ENCODE data around the gene PFKFB2.

- TF ChIP-seq CTCF (IDR thresholded peaks at IDR 0.05) (no peak), POLR2A (IDR thresholded peaks at IDR 0.05) (no peak)
Observed at GRCh38 chr1:207112616-207113296, 59.7 kb downstream of the PFKFB2 start.
